ENCODE measurements around the gene FAM180A.

DNA sequence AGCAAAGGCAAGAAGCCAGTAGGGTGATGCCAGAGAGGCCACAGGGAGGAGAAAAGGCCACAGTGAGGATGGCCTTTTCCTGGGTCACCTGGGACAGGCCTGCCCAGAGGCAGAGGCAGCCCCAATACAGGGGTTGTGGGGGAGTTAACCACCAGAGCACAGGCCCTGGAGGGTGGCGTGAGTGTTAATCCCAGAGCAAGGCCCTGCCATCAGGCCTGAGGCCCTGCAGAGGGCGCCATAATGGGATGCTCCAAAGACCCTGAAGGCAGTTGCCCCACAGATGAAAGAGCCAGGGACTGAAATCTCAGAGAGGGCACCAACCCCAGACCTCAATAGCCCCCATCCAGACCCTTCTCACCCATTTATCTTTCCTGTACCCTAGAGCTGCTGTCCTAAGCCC, 44.5 kb downstream of the FAM180A start:
- TF ChIP-seq CTCF (IDR thresholded peaks at IDR 0.05) (no peak), POLR2AphosphoS5 (IDR thresholded peaks at IDR 0.05) (no peak), POLR2A (IDR thresholded peaks at IDR 0.05; ENCODE audit: low read depth) (no peak)

Measured in esophagus muscularis mucosa (tissue), 3 donors.